Stimulated activated naive B cell treated with anti-CD40 and anti-IgM and Interleukin-4, amounts not matched to agents 10 μg/mL and 1 μg/mL and 100 μg/mL, for 72 hours (primary cell): ENCODE results near the gene YAF2.

ENCODE experiments used
- ATAC-seq, 2 donors: fragments of 150-1000 bp; cut with Tn5 transposase; replicated peaks; 2 replicates each; pipeline ENCODE4 v1.10.0; 2021; ENCODE audit warnings: moderate library complexity in 1 of 2
- DNase-seq: peaks from one replicate; pipeline ENCODE4 v3.0.0; 2021
- H3K27ac Mint-ChIP-seq: one replicate; pipeline ENCODE4 v1.8.0; 2022; ENCODE audit warnings: mild to moderate bottlenecking, mixed read lengths
- H3K27me3 Mint-ChIP-seq, 2 donors: one replicate each; pipeline ENCODE4 v1.8.0; 2022; ENCODE audit warnings: mixed read lengths in 2 of 2
- H3K36me3 Mint-ChIP-seq, 2 donors: one replicate each; pipeline ENCODE4 v1.8.0; 2022; ENCODE audit warnings: mixed read lengths in 2 of 2, mild to moderate bottlenecking in 1 of 2
- H3K4me1 Mint-ChIP-seq, 2 donors: one replicate each; pipeline ENCODE4 v1.8.0; 2022; ENCODE audit warnings: mixed read lengths in 2 of 2, mild to moderate bottlenecking in 1 of 2
- H3K4me3 Mint-ChIP-seq, 2 donors: one replicate each; pipeline ENCODE4 v1.8.0; 2022; ENCODE audit warnings: mild to moderate bottlenecking in 2 of 2, mixed read lengths in 2 of 2, moderate library complexity in 1 of 2
- H3K9me3 Mint-ChIP-seq, 2 donors: one replicate each; pipeline ENCODE4 v1.8.0; 2022; ENCODE audit warnings: mixed read lengths in 2 of 2, mild to moderate bottlenecking in 1 of 2

The YAF2 gene

DNA sequence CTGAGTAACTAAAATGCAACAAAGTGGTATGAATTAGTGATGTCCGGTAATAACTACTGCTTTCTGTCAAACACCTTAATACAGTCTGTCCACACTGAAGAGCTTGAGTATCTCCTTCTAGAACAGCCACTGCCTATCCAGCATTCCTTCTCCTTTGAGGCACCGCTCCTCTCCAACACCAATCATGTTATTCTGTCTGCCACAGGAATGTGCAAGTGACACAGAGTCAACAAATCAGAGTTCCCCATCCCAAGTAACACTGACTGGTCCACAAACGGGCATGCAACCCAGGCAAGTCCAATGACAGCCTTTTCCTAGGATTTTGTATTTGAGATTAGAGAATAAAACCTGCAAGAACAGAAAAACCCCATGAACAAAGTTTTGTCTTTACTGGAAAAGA is 97.1 kb downstream of the YAF2 start:
- no peak for ATAC-seq
- Mint-ChIP-seq H3K27ac (no peak overlapping the region), H3K36me3 (no peaks in the 10 kb centered on the region), H3K27me3 (no peaks in the 10 kb centered on the region), H3K4me3 (no peak overlapping the region), H3K9me3 (no peaks in the 10 kb centered on the region), H3K4me1 (peaks cover 24 to 40% of the 10 kb centered on the region in 2 donors)
- DNase-seq: no peak

DNA sequence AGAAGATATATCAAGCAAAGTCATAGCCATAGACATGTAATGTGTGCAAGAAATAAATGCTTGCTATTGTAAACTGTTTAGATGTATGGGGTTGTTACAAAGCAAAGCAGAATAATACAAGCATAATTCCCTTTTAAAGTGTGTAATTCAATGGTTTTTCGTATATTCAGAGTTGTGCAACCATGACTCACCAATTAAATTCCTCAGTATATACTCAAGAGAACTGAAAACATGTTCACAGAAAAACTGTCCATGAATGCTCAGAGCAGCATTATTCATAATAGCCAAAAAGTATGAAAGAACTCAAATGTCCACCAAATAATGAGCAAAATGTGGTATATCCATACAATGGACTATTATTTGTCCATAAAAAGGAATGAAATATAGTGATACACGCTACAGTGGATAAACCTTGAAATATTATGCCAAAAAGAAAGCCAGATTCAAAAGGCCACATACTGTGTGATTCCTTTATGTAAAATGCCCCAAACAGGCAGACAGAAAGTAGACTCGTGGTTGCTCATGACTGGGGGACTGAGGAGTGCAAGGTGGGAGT is 102.7 kb downstream of the YAF2 start:
- peaks cover 1 to 6% of the 10 kb centered on the region in 2 donors for H3K36me3 Mint-ChIP-seq
- ATAC-seq: no peak
- DNase-seq: no peak
- H3K4me1 Mint-ChIP-seq: peaks cover 11 to 29% of the 10 kb centered on the region in 2 donors
- no peaks in the 10 kb centered on the region for H3K9me3 Mint-ChIP-seq
- H3K27ac Mint-ChIP-seq: no peak overlapping the region
- no peak overlapping the region for H3K4me3 Mint-ChIP-seq
- H3K27me3 Mint-ChIP-seq: no peaks in the 10 kb centered on the region

DNA sequence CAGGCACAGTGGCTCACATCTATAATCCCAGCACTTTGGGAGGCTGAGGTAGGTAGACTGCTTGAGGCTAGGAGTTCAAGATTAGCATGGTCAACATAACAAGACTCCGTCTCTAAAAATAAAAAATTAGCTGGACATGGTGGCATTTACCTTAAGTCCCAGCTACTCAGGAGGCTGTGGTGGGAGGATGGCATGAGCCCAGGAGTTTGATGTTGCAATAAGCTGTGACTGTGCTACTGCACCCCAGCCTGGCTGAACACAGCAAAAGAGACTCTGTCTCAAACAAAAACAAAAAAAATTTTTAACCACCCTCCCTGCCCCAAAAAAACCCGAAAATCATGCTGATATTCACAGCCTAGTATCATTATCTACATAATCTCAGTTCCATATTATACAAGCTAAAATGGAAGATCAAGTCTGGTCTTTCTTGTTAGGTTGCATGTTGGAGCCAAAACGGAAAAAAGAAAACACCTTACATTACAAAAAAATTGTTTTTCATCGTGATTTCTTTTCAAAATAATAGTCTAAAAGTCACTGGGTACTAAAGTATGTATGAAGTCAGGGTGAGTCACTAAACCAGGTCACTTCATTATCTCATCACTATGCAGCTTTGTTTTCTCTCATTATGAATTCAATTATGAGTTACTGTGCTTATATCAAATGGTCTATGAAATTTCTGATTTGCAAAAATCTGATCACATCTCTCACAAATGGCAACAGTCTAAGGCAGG is 107.2 kb downstream of the YAF2 start:
- Mint-ChIP-seq H3K9me3 (no peaks in the 10 kb centered on the region), H3K4me1 (peaks cover 14 to 33% of the 10 kb centered on the region in 2 donors), H3K36me3 (peaks cover 1 to 6% of the 10 kb centered on the region in 2 donors), H3K4me3 (no peak overlapping the region), H3K27me3 (no peaks in the 10 kb centered on the region), H3K27ac (no peak overlapping the region)
- no peak for DNase-seq
- no peak for ATAC-seq

DNA sequence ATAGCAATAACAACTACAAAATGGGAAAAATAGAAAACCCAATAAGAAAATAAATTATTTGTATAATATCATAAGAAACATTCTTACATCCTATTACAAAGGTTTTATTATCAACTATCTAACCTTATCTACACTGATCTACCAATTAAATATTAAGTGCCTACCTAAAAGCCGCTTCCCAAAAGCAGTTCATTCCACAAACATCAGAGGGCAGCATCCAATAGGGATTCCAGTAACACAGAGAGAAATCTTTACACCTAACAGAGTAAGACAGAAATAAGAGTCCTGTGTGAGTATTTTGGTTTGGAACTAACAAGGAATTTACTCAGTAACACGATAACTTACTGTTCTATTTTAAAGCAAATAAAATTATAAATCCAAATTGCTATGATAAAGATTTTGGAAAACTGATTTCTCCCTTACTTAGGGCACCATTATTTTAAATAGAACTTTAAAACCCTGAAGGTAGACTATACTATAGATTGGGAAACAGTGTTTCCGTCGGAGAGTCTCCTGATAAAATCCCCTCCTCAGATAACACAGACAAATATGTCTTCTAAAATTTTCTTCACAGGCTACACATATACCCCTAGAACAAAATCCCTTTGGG is 108.3 kb downstream of the YAF2 start:
- ATAC-seq (no peak), DNase-seq (no peak)
- Mint-ChIP-seq H3K4me1 (peaks cover 9 to 23% of the 10 kb centered on the region in 2 donors), H3K4me3 (no peak overlapping the region), H3K27ac (no peak overlapping the region), H3K36me3 (peaks cover 1 to 6% of the 10 kb centered on the region in 2 donors), H3K27me3 (no peaks in the 10 kb centered on the region), H3K9me3 (no peaks in the 10 kb centered on the region)

GRCh38 chr12:42128888-42129287 is 109.2 kb downstream of the YAF2 start:
- ATAC-seq (no peak), DNase-seq (no peak)
- H3K4me3 Mint-ChIP-seq: no peak overlapping the region
- peaks cover 1 to 6% of the 10 kb centered on the region in 2 donors for H3K36me3 Mint-ChIP-seq
- no peak overlapping the region for H3K27ac Mint-ChIP-seq
- no peaks in the 10 kb centered on the region for H3K9me3 Mint-ChIP-seq
- no peaks in the 10 kb centered on the region for H3K27me3 Mint-ChIP-seq
- H3K4me1 Mint-ChIP-seq: peaks cover 6 to 19% of the 10 kb centered on the region in 2 donors

- no peak for ATAC-seq
- Mint-ChIP-seq H3K27me3 (no peaks in the 10 kb centered on the region), H3K4me1 (peaks cover 6 to 19% of the 10 kb centered on the region in 2 donors), H3K9me3 (no peaks in the 10 kb centered on the region), H3K27ac (no peak overlapping the region), H3K36me3 (peaks cover 0 to 2% of the 10 kb centered on the region in 2 donors), H3K4me3 (no peak overlapping the region)
- DNase-seq: no peak
Observed at GRCh38 chr12:42128327-42128726, 109.7 kb downstream of the YAF2 start.

GRCh38 chr12:42126963-42127362 is 111.1 kb downstream of the YAF2 start:
- no peaks in the 10 kb centered on the region for H3K27me3 Mint-ChIP-seq
- no peak overlapping the region for H3K4me3 Mint-ChIP-seq
- no peak overlapping the region for H3K27ac Mint-ChIP-seq
- peak in 1 of 2 donors; percentile 42 for ATAC-seq
- peaks cover 6 to 19% of the 10 kb centered on the region in 2 donors for H3K4me1 Mint-ChIP-seq
- DNase-seq: no peak
- H3K9me3 Mint-ChIP-seq: no peaks in the 10 kb centered on the region
- no peaks in the 10 kb centered on the region for H3K36me3 Mint-ChIP-seq

- no peak for DNase-seq
- Mint-ChIP-seq H3K27ac (no peak overlapping the region), H3K27me3 (no peaks in the 10 kb centered on the region), H3K36me3 (peaks cover 0 to 3% of the 10 kb centered on the region in 2 donors), H3K9me3 (no peaks in the 10 kb centered on the region), H3K4me1 (peaks cover 6 to 21% of the 10 kb centered on the region in 2 donors), H3K4me3 (no peak overlapping the region)
- peak; percentile 72 to 77 for ATAC-seq
Observed at GRCh38 chr12:42125388-42125767, 112.7 kb downstream of the YAF2 start.

GRCh38 chr12:42124764-42125387 is 113.2 kb downstream of the YAF2 start:
- peak in 1 of 2 donors; percentile 23 for ATAC-seq

GRCh38 chr12:42119085-42119633 is 118.9 kb downstream of the YAF2 start:
- Mint-ChIP-seq H3K4me1 (peaks cover 6 to 8% of the 10 kb centered on the region in 2 donors), H3K36me3 (peaks cover 21 to 27% of the 10 kb centered on the region in 2 donors), H3K4me3 (no peak overlapping the region), H3K9me3 (peaks cover 2% of the 10 kb centered on the region in 2 donors), H3K27me3 (no peaks in the 10 kb centered on the region), H3K27ac (no peak overlapping the region)
- DNase-seq: no peak
- no peak for ATAC-seq

More at GRCh38 chr12:42124764-42125387, 113.2 kb downstream of the YAF2 start:
- DNase-seq: no peak
- H3K27me3 Mint-ChIP-seq: no peaks in the 10 kb centered on the region
- H3K4me1 Mint-ChIP-seq: peaks cover 6 to 20% of the 10 kb centered on the region in 2 donors
- H3K27ac Mint-ChIP-seq: no peak overlapping the region
- H3K4me3 Mint-ChIP-seq: no peak overlapping the region
- no peaks in the 10 kb centered on the region for H3K9me3 Mint-ChIP-seq
- H3K36me3 Mint-ChIP-seq: peaks cover under 1 to 3% of the 10 kb centered on the region in 2 donors

- DNase-seq: no peak
- Mint-ChIP-seq H3K27me3 (no peaks in the 10 kb centered on the region), H3K27ac (no peak overlapping the region), H3K36me3 (peaks cover 27 to 34% of the 10 kb centered on the region in 2 donors), H3K4me3 (no peak overlapping the region), H3K4me1 (peaks cover 7 to 8% of the 10 kb centered on the region in 2 donors), H3K9me3 (peaks cover 6% of the 10 kb centered on the region in 2 donors)
- ATAC-seq: no peak
Observed at GRCh38 chr12:42118136-42118879, 119.7 kb downstream of the YAF2 start.

GRCh38 chr12:42109031-42109430 is 129.0 kb downstream of the YAF2 start:
- H3K9me3 Mint-ChIP-seq: peaks cover 7 to 12% of the 10 kb centered on the region in 2 donors
- H3K27ac Mint-ChIP-seq: no peak overlapping the region
- H3K36me3 Mint-ChIP-seq: peaks cover 33 to 37% of the 10 kb centered on the region in 2 donors
- no peak for DNase-seq
- H3K4me3 Mint-ChIP-seq: no peak overlapping the region
- peaks cover 2 to 5% of the 10 kb centered on the region in 2 donors for H3K4me1 Mint-ChIP-seq
- H3K27me3 Mint-ChIP-seq: no peaks in the 10 kb centered on the region
- ATAC-seq: no peak
